Embryonic facial prominence (tissue), 1 donor: ENCODE measurements around the gene RAD52.
"Not testable (repeated sequence)": the region's sequence is repeated elsewhere in the genome, so short reads cannot be mapped to it uniquely, and the experiment has no call there.

Source experiments
- DNase-seq: peaks from one replicate; pipeline ENCODE4 v3.0.0-alpha.2; 2016; ENCODE audit errors: extremely low spot score

The RAD52 gene

DNA sequence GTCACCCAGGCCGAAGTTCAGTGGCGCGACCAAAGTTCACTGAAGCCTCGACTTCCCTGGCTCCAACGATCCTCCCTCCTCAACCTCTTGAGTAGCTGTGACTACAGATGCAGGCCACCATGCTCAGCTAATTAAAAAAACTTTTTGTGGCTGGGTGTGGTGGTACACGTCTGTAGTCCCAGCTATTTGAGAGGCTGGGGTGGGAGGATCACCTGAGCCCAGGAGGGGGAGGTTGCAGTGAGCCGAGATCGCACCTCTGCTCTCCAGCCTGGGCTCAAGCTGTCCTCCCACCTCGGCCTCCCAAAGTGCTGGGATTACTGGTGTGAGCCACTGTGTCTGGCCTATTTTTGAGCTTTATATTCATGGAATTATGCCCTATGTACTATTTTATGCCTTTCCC lies 18.1 kb upstream of the RAD52 start:
- DNase-seq = no peak

- DNase-seq = no peak
Measured at GRCh38 chr12:966724-967123, 17.2 kb upstream of the RAD52 start.

DNA sequence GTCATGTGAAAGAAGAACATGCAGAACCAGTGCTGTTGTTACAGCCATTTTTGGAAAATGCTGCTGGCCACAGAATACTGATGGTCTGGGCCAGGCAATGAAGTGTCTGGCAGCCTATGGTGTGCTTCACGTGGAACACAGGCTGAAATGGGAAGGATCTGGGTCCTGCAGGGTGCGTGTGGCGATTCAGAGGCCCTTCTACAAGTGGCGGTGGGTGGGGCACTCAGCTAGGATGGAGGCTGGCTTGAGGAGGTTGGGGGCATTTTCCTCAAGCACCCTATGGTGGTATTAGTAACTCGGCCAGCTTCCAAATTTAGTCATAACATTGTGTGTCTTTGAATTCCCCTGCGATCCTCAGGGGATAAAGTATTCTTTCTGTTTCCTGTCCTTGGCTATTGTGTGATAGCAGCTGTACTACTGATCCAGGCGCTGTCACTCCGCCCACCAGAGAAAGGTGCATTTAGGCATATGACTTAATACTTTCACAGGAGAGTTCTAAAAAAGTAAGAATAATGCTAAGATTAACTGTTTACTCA lies 9.2 kb upstream of the RAD52 start:
- no peak for DNase-seq

DNA sequence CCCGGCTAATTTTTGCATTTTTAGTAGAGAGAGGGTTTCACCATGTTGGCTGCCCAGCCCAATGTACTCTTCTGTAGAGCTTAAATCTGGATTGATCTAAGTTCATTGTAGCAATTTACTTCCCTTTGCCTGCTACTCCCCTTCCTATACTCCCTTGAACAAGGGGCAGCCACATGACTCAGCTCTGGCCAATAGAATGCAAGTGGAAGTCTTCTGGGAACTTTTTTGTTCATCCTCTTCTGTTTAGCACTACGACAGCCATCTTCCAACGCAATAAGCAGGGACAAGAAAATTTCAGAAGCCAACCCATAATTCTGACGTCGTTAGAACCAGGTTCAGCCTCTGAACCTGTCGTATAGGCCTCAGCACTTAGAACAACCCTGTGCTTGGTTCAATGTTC lies 6.4 kb upstream of the RAD52 start:
- DNase-seq = no peak

DNA sequence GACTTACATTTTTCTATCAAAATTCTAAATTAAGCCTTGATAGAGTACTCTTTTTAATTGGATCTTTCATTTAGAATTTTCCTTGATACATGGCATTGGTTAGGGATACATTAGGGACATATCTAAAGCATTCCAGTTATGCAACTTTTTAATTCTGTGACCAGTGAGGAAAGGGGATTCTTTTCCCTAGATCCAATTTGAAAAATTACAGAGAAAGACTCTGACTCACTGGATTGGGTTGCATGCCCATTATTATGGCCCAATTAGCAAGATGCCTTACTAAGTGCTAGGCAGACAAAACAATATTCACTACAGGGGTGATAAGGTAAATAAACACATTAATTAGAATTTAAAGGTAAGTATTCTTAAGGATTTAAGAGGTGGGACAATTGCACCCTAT lies 5.2 kb upstream of the RAD52 start:
- DNase-seq = no peak

- DNase-seq = no peak
Measured at GRCh38 chr12:953776-954175, 4.3 kb upstream of the RAD52 start.

DNA sequence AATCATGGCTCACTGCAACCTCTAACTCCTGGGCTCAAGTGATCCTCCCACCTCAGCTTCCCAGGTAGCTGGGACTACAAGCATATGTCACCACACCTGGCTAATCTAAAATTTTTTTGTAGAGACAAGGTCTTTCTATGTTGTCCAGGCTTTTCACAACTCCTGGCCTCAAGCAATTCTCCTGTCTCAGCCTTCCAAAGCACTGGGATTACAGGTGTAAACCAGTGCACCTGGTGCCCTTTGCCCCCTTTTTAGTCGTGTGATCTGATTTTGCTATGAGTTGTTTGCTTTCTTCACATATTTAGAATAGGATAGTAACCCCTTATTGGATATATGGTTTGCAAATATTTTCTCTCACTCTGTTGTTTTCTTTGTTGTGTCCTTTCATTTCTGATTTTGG lies 1.7 kb upstream of the RAD52 start:
- no peak for DNase-seq

GRCh38 chr12:948238-948637 lies 1.3 kb downstream of the RAD52 start:
- DNase-seq = no peak

DNA sequence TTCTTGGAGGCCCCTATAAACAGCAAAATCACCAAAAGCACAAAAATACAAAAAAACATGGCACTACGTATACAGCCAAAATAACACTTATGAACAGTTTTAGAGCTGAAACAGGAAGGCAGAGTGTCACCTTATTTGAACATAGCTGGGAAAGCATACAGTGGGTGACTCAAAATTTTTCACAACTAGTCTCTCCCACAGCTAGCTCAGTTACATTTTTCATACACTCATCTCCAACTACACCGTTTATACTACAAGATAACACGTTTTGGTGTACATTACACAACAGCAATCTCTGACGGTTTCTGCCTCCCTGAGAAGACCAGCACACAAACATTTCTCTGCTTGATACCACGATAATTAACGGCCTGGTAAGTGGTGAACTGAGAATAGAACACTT lies 2.9 kb downstream of the RAD52 start:
- no peak for DNase-seq

DNA sequence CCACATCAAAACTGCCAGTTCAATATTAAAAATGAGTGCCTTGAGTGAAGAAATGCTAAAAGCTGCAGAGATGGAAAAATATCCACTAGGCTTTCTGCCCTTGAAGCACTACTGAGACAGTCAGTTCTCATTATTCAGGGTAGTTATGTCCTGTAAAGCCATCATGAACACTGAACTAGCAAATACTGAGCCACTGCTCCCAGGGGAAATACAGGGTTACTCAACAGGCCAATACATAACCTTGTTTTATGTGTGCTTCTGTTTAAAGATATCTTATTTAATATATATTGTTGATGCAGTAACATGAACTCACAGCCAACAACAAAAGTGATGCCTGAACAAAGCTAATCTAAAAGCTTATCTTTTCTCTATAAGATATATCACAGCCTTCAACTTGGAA lies 3.3 kb downstream of the RAD52 start:
- DNase-seq = no peak

DNA sequence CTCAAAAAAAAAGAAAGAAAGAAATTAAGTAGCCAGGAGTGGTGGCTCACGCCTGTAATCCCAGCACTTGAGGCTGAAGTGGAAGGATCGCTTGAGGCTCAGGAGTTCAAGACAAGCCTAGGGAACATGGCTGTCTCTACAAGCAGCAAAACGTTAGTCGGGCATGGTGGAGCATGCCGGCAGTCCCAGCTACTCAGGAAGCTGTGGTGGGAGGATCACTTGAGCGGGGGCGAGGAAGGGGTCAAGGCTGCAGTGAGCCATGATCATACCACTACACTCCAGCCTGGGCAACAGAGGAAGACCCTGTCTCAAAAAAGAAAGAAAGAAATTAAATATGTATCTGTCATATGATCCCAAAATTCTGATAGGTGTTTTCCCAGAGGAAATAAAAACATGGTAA lies 5.3 kb downstream of the RAD52 start:
- no peak for DNase-seq

- DNase-seq = no peak
Measured at GRCh38 chr12:943051-943450, 6.4 kb downstream of the RAD52 start.

DNA sequence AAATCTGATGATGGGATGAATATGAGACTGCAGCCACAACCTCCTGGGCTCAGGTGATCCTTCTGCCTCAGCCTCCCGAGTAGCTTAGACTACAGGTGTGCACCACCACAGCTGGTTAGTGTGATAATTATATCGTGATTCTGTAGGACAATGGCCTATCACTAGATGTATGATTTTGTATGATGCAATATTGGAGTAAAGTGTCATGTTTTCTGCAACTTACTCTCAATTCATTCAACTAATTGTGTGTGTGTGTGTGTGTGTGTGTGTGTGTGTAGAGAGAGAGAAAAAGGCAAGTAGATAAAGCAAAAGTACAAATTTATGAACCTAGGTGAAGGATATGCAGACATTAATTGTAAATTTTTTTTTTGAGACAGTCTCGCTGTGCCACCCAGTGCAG lies 10.7 kb downstream of the RAD52 start:
- no peak for DNase-seq

DNA sequence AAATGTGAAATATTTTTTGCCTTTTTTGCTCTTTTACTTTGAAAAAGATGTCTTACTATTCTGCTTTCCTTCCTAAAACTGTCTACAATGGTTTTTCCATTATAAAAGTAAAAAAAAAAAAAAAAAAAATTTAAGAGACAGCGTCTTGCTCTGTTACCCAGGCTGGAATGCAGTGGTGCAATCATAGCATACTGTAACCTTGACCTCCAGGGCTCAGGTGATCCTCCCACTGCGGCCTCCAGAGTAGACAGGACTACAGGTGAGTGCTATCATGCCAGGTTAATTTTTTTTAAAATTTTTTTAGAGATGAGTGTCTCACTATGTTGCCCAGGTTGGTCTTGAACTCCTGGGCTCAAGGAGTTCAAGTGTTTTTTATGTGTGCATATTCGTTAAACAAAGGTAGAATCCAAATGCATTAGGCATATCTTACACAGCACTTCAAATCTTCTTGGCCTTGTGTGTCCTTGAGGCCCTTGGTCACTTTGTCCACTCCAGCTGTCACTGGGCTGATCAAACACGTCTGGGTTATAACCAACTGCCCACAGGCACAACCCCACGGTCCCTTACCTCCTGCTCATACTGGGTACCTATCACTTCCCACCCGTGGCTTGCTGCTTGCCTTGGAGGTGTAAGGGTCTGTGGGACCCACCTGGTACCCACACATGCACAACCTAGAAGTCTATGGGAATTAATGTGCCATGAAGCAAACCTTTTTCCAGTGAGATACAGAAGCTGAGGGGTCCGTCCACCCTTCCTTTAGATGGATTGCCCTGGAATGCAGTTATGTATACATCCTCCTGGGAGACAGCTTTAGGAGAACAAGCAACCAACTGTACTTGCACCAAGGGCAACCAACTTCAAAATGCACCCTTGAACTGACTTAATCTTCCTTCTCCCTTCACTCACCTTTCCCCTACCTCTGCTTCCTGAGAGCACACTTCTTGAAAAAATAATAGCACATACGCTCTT lies 12.8 kb downstream of the RAD52 start:
- no peak for DNase-seq

DNA sequence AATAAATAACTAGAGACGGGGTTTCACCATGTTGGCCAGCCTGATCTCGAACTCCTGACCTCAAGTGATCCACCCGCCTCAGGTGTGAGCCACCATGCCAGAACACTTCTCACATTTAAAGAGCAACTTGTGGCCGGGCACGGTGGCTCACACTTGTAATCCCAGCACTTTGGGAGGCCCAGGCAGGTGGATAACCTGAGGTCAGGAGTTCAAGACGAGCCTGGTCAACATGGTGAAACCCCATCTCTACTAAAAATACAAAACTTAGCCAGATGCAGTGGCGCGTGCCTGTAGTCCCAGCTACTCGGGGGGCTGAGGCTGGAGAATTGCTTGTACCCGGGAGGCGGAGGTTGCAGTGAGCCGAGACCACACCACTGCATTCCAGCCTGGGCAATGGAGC lies 13.6 kb downstream of the RAD52 start:
- not testable (repeated sequence) for DNase-seq

DNA sequence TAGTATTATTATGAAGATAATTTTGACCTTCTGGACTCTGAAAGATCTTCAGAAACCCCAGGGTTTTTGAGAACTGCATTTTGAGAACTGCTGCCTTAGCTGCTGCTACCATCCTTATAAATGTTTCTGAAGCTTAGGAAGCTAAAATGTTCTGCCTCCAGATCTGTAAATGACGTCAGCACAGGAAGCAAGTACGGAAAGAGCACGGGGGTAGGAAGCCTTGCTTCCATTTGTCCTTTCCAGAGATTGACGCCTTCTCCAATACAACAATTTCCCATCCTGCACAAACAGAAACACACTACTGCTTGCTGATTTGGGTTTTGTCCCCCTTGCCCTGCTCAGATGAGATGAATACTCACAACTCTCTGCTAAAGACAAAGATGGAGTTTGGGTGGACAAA lies 17.9 kb downstream of the RAD52 start:
- DNase-seq = no peak

GRCh38 chr12:931060-931459 lies 18.4 kb downstream of the RAD52 start:
- DNase-seq = no peak

DNA sequence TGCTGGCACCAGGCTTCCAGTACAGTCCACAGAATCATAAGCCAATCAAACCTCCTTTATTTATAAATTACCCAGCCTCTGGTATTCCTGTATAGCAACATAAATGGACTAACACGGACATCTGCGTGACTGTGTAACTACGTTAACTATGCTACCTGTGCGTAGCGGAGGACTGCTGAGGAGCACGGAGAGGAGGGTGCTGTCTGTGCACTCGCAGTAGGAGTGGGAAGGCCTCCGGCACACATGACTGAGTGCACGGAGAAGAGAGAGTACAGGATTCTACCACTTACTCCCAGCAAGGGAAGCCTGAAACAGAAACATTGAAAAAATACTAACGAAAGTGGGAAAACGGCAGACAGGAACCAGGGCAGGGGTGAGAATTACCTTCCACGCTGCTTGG lies 22.9 kb downstream of the RAD52 start:
- no peak for DNase-seq

- DNase-seq = no peak
Measured at GRCh38 chr12:922285-922684, 27.2 kb downstream of the RAD52 start.

DNA sequence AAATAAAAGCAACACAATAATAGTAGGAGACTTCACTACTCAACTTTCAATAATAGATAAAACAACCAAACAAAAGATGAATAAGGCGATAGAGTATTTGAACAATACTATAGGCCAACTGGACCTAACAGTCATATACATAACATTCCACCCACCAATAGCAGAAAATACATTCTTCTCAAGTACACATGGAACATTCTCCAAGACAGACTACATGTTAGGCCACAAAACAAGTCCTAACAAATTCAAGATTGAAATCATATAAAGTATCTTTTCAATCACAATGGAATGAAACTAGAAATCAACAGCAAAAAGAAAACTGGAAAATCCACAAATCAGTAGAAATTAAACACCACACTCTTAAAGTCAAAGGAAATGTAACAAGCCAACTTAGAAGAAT lies 28.8 kb downstream of the RAD52 start:
- no peak for DNase-seq

DNA sequence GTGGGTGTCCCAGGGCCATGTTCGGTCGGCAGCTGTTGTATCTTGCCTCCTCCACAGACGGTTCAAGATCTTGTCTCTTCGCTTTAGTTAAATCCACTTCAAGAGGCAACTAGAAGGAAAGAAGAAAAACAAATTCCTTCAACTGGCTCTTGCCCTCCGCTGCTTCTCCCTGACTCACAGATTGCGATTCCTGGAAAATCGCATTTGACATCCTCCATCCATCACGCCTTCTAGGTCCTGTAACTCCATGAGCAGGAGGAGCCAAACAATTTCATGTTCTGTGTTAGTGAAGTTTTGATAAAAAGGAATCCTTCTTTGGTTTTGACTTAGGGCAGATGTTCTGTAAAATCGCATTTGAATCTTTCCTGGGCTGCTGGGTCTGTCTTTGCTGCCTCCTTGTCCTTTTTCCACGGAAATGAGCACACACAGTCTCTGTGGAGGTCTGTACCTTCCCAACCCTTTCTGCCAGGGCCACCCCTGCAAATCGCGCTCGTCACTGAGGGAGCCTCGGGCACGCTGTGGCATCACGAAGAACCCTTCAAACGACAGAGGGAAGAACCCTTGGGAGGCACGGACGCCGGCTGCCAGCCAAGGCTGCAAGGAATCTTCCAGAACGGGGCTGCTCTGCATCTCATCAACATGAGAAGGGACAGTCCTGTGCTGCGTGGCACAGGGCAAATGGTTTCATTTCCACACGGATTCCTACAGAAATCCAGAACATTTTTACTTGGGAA lies 32.6 kb downstream of the RAD52 start:
- DNase-seq = no peak

DNA sequence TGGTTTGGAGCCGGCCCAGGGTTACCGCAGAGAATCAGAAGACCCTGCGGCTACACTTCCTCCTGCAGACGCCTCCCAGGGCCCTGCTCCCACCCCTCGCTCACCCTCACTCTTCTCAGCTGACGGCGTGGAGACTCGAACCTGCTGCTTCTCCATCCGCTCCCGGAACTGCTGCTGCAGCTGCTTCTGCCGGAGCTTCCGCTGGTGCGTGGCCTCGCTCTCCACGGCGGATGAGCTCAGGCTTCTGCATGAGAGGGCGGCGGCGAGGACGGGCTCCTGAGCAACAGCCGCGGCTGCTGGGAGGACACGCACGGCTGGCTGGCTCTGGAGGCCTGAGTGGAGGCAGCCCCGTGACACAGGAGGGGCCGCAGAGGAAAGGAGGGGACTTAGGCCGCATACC lies 33.3 kb downstream of the RAD52 start:
- no peak for DNase-seq

- DNase-seq = no peak
Measured at GRCh38 chr12:915090-915489, 34.4 kb downstream of the RAD52 start.
